GM19025 (cell line): ENCODE data around the gene TNNT1.

ENCODE experiments used
- ATAC-seq: cut with Tn5 transposase; IDR thresholded peaks from one replicate; pipeline ENCODE4 v1.9.1; 2021; ENCODE audit warnings: mild to moderate bottlenecking, low read depth, moderate library complexity; ENCODE audit not compliant: unreplicated experiment

Gene TNNT1

DNA sequence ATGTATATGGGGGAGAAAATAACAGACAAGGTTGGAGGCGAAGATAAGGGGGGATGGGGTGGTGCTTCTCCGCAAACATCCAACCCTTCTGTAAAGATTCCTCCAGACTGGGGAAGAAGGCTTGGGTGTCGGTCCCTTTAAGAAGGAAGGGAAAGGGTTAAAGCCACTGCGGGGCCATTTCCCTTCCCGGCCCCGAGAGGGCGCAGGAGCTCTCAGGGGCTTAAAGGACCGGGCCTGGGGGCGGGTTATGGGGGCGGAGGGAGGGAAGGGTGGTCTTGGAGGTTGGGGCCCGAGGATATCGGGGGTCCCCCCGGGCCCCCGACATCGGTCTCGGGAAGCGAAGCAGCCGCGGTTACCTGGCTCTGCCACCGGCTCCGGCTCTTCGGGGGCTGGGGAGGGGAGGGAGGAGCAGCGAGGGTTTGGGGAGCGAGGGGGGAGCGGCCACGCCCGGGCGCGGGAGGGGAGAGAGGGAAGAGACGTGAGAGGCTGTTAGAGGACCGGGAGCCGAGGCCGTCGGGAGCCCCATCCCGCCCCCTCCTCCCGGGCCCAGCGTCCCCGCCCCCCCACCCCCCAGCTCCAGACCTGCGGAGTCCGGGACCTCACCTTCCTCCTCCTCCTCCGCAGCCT is 2.8 kb downstream of the TNNT1 start:
- ATAC-seq: no peak

DNA sequence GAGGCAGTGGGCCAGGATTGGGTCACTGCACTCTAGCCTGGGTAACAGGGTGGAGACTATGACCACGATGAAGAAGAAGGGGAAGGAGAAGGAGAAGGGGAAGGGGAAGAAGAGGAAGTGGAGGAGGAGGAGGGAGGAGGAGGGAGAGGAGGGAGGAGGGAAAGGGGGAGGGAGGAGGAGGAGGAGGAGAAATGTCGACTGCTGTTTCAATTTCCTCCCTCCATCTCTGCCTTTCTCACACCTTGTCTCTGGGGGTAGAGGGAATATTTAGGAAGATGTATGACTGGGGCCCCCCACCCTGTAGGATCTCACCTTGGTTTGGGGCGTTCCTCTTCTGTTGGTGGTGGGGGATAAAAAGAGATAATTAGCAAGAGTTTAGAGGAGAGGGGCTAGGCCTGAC is 3.8 kb downstream of the TNNT1 start:
- no peak for ATAC-seq

DNA sequence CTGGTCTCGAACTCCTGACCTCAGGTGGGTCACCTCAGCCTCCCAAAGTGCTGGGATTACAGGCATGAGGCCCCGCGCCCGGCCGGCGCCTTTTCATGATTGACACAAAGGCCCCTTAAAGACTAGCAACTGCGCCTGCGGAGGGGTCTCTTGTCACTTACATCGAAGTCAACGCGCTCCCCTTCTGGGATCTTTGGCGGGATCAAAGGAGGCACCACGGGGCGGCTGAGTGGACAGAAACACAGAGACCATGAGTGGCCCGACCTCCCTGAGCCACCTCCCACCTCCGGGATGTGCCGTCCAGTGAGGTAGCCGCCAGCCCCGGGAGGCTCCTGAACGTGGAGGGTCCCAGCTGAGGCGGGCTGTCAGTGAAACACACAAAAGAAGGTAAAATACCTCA is 7.3 kb downstream of the TNNT1 start:
- no peak for ATAC-seq

DNA sequence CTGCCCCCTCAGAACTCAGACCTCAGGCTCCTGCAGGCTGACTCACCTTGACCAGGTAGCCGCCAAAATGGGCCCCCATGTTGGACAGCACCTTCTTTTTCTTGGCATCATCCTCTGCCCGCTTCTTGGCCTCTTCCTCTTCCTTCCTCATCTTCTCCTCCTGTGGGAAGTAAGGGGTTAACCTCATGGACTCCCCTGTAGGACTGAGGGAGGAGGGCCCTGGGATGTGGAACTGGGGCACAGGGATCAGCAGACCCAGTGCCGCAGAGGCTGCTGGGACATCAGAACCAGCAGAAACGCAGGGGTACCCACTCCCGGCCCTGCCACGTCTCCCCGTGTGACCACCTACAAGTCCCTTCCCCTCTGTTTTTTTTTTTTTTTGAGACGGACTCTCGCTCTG is 11.1 kb downstream of the TNNT1 start:
- no peak for ATAC-seq

DNA sequence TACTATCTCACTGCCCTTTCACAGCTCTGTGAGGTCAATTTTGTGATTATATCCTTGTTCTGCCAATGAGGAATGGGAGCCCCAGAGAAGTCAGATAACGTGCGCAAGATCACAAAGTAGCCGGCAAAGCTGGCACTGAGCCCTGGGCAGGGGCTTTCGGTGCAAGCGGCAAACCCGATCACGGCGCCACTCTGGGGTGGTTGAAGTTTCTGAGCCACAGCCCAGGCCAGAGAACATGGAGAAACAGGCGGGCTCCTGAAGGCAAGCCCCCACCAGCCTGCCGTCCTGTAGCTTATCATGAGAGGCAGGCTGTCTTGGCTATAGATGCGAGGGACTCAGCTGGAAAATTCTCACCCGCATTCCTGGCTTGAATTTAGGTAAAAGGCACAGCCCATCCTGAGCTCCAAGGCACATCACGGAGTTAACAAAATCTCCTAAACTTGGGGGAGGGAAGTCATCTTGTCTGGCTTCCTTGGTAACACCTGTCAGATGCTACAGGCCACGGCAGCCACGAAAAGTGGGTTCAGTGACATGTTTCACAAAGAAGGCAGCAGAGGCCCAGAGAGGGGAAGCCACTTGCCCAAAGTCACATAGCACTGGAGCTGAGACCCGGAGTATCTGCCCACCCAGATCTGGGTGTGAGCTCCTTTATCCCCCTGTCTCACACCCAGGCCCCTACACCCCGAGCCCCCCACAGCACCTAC is 12.5 kb downstream of the TNNT1 start:
- ATAC-seq: no peak

GRCh38 chr19:55134736-55135135 is 14.3 kb downstream of the TNNT1 start:
- no peak for ATAC-seq

DNA sequence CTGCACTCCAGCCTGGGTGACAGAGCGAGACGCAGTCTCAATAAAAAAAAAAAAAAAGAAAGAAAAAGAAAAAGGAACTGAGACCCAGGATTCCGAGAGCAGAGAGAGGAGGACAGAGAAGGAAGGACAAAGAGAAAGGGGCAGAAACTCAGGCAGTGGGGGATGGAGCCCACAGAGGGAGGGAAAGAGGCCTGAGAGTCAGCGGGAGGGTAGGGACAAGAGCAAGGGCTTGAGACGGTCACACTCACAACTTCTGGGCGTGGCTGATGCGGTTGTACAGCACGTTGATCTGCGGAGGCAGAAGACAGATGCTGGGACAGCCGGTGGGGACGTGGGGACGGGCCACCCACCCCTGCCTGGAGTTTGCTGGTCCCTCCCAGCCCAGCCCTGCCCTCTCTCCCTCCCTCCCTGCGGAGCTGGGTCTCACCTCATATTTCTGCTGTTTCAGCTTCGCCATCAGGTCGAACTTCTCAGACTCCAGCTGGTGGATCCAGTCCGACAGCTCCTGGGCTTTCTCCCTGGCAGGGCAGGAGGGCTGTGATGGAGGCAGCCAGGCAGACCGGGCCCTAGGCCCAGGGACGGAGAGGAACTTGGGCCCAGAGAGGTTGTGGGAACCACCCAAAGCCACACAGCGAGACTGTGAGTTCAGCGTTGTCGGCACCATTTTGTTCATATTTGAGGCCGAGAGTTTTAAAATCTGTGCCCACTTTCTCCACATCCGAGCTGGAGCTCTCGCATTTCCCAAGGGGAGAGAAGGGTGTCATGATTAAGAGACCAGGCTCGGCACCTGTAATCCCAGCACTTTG is 15.2 kb downstream of the TNNT1 start:
- ATAC-seq: no peak

DNA sequence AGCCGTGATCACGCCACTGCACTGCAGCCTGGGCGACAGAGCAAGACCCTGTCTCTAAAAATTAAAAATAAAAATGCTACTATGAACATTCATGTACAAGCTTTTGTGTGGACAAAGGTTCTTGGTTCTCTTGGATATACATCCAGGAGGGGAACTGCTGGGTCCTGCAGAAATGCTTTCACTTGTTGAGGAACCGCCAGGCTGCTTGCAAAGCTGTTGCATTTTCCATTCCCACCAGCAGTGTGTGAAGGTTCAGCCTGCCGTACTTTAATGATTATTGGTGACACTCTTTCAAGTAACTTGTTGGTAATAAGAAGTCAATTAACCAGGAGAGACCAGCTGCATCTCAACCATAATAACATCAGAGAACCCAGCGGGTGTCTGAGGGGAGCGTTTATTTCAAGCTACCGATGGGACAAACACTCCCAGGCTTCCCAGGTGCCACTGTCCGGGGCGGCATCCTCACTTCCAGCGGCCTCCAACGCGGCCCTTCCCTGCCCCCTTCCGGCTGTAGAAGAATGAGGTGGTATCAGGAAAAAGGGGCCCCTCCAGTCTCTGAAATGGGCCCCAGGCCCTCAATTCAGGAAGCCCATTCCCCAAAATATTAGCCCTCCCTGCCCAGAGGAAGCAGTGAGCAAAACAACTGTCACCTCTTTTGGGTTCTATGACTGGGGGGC is 16.4 kb downstream of the TNNT1 start:
- no peak for ATAC-seq

DNA sequence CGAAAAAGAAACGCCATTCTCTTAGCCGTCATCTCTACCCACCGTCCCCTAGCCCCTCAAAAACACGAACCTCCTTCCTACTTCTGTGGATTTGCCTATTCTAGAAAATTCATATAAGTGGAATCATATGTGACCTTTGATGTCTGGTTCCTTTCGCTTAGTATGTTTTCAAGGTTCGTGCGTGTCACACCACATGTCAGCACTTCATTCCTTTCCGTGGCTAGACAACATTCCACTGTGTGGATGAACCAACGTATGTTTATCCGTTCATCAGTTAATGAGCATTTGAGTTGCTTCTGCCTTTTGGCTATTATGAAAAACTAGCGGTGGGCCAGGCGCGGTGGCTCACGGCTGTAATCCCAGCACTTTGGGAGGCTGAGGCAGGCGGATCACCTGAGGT is 17.6 kb downstream of the TNNT1 start:
- no peak for ATAC-seq

GRCh38 chr19:55119053-55119452 is 30.0 kb downstream of the TNNT1 start:
- ATAC-seq: no peak

DNA sequence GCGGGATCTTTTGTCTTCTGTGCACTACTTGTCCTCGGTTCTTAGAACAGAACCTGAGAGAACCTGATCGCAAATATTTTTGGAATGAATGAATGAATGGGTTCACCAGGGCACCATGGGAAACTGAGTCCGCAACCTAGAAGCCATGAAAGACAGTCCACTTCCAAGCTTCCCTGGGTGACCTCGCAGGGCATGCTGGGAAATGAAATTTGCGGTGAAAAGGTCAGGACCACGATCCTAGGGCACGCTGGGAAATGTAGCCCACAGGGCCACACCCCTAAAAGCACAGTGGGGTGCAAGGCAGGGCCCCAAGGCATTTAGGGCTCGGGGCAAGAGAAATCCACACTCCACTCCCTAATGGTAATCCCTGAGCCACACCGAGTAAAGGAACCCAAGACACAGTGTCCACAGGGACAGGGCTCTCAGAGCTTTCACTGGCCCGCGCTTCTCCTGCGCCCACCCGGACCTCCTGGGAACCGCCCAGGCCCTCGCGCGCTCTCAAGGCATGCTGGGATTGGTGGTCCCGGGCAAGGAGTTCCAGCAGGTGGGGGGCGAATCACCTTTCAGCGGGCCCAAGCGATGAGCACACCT is 30.5 kb downstream of the TNNT1 start:
- ATAC-seq: no peak

GRCh38 chr19:55117663-55118391 is 31.2 kb downstream of the TNNT1 start:
- peak; percentile 86 for ATAC-seq

DNA sequence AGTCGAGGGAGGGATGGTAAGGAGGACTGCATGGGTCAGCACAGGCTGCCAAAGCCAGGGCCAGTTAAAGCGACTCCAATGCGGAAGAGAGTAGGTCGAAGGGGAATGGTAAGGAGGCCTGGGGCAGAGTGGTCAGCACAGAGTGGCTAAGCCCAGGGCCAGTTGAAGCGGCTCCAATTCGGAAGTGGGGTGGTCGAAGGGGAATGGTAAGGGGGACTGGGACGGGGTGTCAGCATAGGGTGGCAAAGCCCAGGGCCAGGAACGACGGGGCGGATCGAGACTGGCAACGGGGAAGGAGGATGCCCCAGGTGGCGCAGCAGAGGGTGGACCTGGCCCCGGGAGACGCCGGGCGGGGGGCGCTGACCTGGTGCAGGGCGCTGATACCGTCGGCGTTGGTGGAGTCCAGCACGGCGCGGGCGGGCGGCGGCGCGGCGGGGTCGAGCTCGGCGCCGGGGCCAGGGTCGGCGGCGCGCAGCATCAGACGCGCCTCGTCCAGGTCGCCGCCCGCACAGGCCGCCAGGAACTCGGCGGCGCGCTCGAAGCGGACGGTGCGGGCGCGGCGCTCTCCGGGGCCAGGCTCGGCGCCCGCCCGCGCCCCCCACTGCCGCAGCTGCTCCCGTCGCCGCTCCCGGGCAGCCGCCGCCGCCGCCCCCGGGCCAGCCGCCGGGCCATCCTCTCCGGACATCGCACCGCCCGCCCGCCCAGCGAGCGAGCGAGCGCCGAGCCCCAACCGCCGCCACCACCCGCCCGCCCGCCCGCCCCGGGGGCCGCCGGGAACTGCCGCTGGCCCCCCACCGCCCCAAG is 31.9 kb downstream of the TNNT1 start, which contains the start of gene PPP1R12C:
Gene PPP1R12C (minus strand): TSS at position 779 of the 804 bp plus-strand sequence. CDS start 94 bp downstream, at position 685.
- peak; percentile 16 for ATAC-seq

GRCh38 chr19:55116232-55116858 is 32.7 kb downstream of the TNNT1 start:
- ATAC-seq: no peak

DNA sequence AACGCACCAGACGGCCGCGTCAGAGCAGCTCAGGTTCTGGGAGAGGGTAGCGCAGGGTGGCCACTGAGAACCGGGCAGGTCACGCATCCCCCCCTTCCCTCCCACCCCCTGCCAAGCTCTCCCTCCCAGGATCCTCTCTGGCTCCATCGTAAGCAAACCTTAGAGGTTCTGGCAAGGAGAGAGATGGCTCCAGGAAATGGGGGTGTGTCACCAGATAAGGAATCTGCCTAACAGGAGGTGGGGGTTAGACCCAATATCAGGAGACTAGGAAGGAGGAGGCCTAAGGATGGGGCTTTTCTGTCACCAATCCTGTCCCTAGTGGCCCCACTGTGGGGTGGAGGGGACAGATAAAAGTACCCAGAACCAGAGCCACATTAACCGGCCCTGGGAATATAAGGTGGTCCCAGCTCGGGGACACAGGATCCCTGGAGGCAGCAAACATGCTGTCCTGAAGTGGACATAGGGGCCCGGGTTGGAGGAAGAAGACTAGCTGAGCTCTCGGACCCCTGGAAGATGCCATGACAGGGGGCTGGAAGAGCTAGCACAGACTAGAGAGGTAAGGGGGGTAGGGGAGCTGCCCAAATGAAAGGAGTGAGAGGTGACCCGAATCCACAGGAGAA is 33.5 kb downstream of the TNNT1 start:
- ATAC-seq: no peak

GRCh38 chr19:55114566-55115145 is 34.4 kb downstream of the TNNT1 start:
- no peak for ATAC-seq

DNA sequence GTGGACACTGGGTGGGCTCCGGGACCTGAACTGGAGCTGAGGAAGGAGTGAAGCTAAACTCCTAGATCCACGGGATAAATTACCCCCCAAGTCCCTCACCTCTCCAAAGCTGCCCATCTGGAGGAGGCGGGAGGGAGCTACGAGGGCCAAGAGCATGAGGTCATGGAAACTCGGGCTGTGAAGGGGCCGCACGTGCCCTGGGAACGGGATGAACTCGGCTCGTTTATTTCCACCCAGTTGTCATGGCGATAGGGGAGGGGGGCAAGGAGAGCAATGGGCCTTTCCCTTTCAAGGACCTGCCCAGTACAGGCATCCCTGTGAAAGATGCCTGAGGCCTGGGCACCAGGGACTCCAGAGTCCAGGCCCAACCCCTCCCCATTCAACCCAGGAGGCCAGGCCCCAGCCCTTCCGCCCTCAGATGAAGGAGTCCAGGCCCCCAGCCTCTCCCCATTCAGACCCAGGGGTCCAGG is 35.4 kb downstream of the TNNT1 start:
- ATAC-seq: no peak
